ENCODE measurements around the gene EIF2AK3.
A peak's percentile ranks its signal among the peaks of the same experiment; 100 is the strongest.
"Not testable (repeated sequence)": the region's sequence is repeated elsewhere in the genome, so short reads cannot be mapped to it uniquely, and the experiment has no call there.

EIF2AK3 gene

DNA sequence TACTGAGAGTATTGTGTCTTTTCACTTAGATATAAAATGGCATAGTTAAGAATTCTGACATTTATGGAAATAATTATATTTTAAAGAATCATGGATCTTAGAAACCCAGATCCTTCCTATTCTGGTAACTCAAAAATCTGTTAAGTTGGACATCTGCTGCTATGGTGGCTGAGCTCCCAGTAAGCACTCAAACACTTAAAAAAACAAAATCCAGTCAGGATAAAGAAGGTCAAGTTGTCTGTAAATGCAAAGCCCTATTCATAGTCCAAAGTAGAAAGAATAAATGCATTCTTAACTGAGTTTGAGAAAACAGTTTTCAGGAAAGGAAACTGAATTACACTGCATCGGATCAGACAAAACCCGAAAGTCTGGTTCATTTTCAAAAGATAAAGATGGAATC, 35.6 kb downstream of the EIF2AK3 start:
- no peak for DNase-seq

- peak; percentile 65 for DNase-seq
Observed at GRCh38 chr2:88590998-88591613, 36.2 kb downstream of the EIF2AK3 start.

DNA sequence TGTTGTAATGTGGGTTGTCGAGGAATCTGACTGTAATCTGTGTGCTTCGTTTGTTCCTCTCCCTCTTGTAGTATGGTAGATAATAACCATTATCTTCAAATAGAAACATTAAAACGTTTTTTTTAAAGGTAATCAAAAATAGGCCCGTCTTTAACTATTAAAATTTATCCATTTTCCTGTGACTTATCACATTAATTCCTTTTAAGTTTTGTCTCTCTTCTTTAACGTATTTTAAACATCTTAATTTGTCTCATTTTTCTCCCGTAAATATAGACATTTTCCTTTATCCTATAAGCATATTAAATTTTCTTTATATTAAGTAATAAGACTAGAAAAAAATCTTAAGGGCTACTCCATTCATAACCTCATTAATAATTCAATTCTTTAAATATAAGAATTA, 41.3 kb downstream of the EIF2AK3 start:
- DNase-seq, result no peak

DNA sequence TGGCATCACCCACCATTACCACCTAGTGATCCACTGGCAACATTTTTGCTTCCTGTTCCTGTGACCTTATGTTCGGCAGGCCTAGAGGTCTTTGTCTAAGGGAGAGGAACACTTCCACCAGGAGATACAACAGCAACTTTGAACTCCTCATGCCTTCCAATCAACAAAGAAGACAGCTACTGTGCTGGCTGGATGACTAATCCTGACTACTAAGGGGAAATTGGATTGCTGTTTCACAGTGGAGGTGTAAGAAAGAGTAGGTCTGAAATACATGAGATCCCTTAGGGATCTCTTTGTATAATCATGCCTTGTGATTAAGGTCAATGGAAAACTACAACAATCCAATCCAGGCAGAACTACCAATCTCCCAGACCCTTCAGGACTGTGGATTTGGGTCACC, 45.2 kb downstream of the EIF2AK3 start:
- no peak for DNase-seq

DNA sequence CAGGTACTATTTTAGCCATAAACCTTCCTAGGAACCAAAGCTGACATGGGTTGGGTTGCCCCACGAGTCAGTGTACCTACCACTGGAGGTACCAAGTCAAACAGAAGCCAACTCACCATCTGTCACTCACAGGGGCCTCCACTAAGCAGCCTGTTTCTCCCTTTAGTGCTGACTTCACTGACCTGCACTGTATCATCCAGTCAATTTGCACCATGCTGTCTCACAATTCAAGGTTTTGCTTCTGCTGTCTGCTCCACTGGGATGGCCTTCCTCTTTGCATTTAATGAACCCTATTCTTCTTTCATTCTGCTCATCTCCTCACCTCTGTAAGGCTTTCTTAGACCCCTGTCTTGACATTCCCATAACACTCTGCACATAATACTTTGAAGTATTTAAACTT, 47.2 kb downstream of the EIF2AK3 start:
- no peak for DNase-seq

GRCh38 chr2:88575630-88576029, 51.6 kb downstream of the EIF2AK3 start:
- DNase-seq, result no peak

DNA sequence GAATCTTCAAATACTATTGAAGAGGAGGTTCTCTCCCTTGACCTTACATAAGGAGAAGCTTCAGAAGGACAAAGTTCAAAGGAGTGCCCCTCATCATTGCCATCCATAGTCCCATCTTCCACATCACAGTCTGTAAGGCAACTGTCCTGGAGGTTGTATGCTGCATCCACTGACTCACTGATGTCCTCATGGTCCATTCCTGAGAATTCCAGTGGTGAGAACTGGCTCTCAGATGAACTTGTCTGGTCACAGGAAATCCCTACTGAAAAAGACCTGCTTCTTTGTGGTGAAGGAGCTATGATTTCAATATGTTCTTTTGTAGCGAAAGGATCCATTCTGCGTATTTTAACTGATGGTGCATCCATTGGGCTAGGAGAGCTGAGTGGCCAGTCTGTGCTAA, 52.2 kb downstream of the EIF2AK3 start:
- DNase-seq, result no peak

DNA sequence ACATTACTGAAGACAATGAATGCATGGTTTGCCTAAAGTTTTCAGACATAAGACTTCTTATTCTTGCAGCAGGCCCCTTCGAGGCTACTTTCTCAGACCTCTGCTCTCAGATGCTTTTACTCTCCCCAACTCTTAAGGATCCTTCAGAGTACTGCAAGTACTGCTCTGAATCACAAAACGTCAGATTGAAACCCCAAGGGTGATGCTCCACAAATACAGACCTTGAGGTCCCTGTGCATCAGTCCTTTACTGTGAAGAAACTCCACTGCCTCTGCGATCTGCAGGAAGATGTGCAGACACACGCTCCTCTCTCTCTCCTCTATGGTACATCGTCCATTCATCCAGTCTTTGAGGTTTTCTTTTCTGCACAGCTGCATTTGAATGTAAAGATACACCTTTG, 52.8 kb downstream of the EIF2AK3 start:
- DNase-seq, result peak; percentile 84

GRCh38 chr2:88568179-88568578, 59.1 kb downstream of the EIF2AK3 start:
- DNase-seq, result no peak

DNA sequence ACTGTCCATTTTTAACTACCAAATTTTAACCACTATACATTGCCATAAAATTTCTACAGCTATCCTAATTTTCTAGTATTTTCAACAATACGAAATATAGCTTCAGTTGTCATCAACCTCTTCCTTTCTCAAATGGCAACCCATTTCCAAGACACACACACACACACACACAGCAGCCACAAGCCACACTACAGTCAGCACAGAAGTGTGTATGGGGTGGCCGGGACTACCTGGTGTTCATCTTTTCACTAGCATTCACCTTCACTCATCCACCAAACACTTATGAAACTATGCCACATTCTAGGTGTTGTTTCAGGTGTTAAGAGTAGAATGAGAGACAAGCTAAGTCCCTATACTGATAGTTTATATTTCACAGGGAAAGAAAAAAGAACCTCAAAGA, 62.9 kb downstream of the EIF2AK3 start:
- DNase-seq, result no peak

- DNase-seq, result no peak
Observed at GRCh38 chr2:88563129-88563528, 64.1 kb downstream of the EIF2AK3 start.

GRCh38 chr2:88561646-88562388, 65.4 kb downstream of the EIF2AK3 start:
- peak; percentile 25 for DNase-seq

DNA sequence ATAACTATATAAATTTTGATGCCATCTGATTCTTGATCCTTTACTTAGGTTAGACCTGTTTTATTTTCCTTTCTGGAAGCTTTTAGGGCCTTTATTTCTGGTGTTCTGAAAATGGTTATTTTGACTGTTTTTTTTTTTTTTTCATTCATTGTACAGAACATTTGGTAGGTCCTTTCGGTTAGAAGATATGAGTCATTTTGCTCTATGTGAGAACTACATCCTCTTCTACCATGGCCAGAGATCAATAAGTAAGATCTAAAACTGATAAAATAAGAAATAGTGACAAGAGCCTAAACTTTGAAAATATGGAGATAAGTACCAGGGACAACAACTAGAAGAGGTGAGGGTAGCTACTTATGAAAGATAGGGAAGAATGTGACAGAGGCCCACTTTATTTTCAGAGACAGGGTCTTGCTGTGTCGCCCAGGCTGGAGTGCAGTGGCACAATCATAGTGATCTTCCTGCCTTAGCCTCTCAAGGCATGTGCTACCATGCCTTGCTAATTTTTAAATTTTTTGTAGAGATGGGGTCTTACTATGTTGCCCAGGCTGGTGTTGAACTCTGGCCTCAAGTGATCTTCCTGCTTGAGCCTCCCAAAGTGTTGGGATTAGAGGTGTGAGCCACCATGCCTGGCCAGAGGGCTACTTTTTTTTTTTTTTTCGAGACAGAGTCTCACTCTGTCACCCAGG, 66.5 kb downstream of the EIF2AK3 start:
- peak; percentile 33 for DNase-seq

DNA sequence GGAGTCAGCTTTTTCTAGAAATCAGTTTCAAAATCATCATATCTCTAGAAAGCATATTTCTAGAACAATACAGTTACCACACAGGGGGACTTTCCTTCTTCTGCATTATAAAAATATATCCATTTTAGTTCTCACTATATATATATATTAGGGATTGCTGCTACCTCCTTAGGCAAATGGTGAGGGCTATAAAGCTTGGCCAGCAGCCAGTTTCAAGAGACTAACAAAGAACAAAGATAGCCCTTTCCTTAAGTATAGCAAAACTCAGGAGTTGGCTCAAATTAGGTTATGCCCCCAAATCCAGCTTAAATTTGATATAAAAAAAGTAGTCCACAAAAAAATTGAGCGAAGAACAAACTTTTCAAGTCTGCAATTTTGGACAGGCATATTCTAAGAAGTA, 70.0 kb downstream of the EIF2AK3 start:
- no peak for DNase-seq

- DNase-seq, result no peak
Observed at GRCh38 chr2:88556026-88556425, 71.2 kb downstream of the EIF2AK3 start.

GRCh38 chr2:88554189-88554588, 73.1 kb downstream of the EIF2AK3 start:
- no peak for DNase-seq

- no peak for DNase-seq
Observed at GRCh38 chr2:88549616-88550292, 77.5 kb downstream of the EIF2AK3 start.

- not testable (repeated sequence) for DNase-seq
Observed at GRCh38 chr2:88546291-88546690, 81.0 kb downstream of the EIF2AK3 start.

DNA sequence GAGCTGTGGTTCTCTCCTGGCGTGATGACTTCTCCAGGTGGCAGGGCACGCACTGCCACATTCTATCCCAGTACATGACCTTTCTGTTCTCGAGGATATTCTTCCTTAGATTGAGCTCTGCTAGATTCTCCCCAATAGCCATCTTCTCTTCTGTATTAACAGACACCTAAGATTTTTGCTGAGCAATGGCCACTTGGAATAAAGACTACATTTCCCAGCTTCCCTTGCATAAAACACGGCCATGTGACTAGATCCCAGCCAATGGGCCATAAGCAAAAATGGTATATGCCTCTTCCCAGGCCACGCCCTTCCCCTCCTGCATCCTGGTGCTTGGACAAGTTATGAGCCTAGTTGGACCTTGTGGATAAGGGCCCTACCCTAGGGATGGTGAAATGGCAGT, 82.1 kb downstream of the EIF2AK3 start:
- DNase-seq, result peak; percentile 23

- DNase-seq, result no peak
Observed at GRCh38 chr2:88543541-88544057, 83.7 kb downstream of the EIF2AK3 start.

DNA sequence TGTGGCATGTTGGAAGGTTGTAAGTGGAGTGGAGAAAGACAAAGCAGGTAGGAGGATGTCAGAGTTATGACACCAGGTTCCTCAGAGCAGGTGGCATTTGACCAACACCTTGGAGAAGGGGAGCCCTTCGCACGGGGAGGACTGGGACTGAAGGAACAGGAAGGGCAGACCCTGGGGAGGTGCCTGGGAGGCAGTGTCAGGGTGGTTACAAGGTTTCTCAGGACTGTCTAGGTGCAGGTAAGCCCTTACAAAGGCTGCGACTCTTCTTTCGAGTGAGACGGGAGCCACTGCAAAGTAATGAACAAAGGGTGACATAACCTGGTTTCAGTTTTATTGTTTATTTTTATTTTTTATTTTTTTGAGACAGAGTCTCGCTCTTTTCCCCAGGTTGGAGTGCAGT, 84.6 kb downstream of the EIF2AK3 start:
- DNase-seq, result no peak

GRCh38 chr2:88540346-88540745, 86.9 kb downstream of the EIF2AK3 start:
- DNase-seq, result no peak

DNA sequence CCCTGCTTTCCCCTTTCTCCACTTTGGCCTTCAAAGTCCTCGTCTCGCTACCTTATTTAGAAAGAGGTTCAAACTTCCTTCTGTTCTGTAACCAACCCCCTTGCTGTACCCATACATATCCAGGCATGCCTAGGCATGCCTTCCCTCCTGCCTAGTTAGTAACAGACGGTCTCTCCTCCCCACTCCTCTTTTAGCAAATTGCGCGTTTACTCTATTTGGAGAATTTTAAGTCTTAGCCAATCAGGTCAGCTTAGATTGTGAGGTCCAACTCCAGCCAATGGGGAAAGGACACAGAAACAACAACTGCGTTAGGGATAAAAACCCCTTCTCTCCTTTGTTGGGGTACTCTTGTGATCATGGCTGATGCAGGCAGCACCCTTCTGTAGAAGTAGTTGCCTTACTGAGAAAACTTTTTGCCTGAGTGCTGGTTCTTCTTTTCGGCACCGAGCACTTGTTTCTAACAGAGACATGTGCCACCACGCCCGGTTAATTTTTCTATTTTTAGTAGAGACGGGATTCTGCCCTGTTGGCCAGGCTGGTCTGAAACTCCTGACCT, 88.8 kb downstream of the EIF2AK3 start:
- DNase-seq, result no peak

Data from activated CD4-positive, alpha-beta T cell treated with anti-CD3 and anti-CD28 coated beads, Interleukin-2, Interleukin-6, amounts not matched to agents 100 ng/mL and 50 ng/mL, durations not matched to agents 16 hours and 8 hours (primary cell).